Panc1 (cell line): ENCODE measurements around the gene TTLL11. TPM values are rescaled to one million over a fixed set of nuclear protein-coding genes. Genes with fewer than 3 reads are reported as not detected.

ENCODE experiments used
- ATAC-seq: fragments of 200-7000 bp; cut with Tn5 transposase; 2 replicates; pipeline ENCODE4 v1.9.1; 2020; ENCODE audit warnings: mild to moderate bottlenecking, moderate library complexity
- BruUV-seq: library from RNA; stranded (reverse); fragments of 400-500 nt; replicated peaks from 2 replicates; lab custom pipeline; 2021; lab: Mats Ljungman, UMichigan
- CTCF ChIA-PET: fragments of 300-600 bp; sonication (Branson Sonifier 250); formaldehyde crosslinking; loops from one replicate; lab custom pipeline; 2022; ENCODE audit warnings: antibody characterized with exemption; lab: Charles Lee
- POLR2A ChIA-PET: fragments of 300-600 bp; sonication (Branson Sonifier 250); formaldehyde crosslinking; loops from one replicate; lab custom pipeline; 2022; ENCODE audit warnings: antibody characterized with exemption; lab: Charles Lee
- DNase-seq: peaks from one replicate; pipeline ENCODE4 v3.0.0-alpha.2; 2010; ENCODE audit warnings: low read depth, low spot score
- H3K27ac ChIP-seq: 2 replicates; pipeline ENCODE4 v1.5.1; 2011; ENCODE audit warnings: mild to moderate bottlenecking, low read length, inconsistent platforms
- H3K27me3 ChIP-seq: fragments of 200-500 bp; sonication (Bioruptor generic); 2 replicates; pipeline ENCODE4 v1.6.0; 2014; ENCODE audit warnings: low read length, inconsistent platforms; ENCODE audit not compliant: control insufficient read depth, insufficient read depth
- H3K36me3 ChIP-seq: fragments of 200-500 bp; sonication (Bioruptor generic); 2 replicates; pipeline ENCODE4 v1.5.1; 2014; ENCODE audit warnings: inconsistent platforms, mild to moderate bottlenecking, low read length, moderate library complexity; ENCODE audit not compliant: control insufficient read depth, insufficient read depth
- H3K4me1 ChIP-seq: 2 replicates; pipeline ENCODE4 v1.5.1; 2011; ENCODE audit warnings: inconsistent platforms, mild to moderate bottlenecking, low read length, moderate library complexity; ENCODE audit not compliant: control insufficient read depth, insufficient read depth
- H3K4me3 ChIP-seq, 2 experiments: 2 replicates each; pipeline ENCODE4 v1.5.1; 2011 to 2012; ENCODE audit warnings: low read depth in 2 of 2, low read length in 2 of 2, mild to moderate bottlenecking in 2 of 2, inconsistent platforms in 1 of 2, moderate library complexity in 1 of 2
- H3K9me3 ChIP-seq: fragments of 200-500 bp; sonication (Bioruptor generic); 2 replicates; pipeline ENCODE4 v1.5.1; 2014; ENCODE audit warnings: low read depth, mild to moderate bottlenecking, inconsistent platforms, low read length, moderate library complexity; ENCODE audit not compliant: control insufficient read depth, insufficient read depth
- POLR2AphosphoS5 ChIP-seq: IDR thresholded peaks from 2 replicates; pipeline ENCODE4 v1.6.1; 2012; ENCODE audit warnings: mild to moderate bottlenecking, low read depth, low read length, moderate library complexity
- REST ChIP-seq, 2 experiments: IDR thresholded peaks; 2 replicates each; pipeline ENCODE4 v1.6.1; 2011 to 2012; ENCODE audit warnings: low read depth in 2 of 2, control low read depth in 1 of 2, low read length in 1 of 2, mild to moderate bottlenecking in 1 of 2, moderate library complexity in 1 of 2; ENCODE audit not compliant: insufficient read depth in 1 of 2
- SIN3A ChIP-seq: IDR thresholded peaks from 2 replicates; pipeline ENCODE4 v1.6.1; 2012; ENCODE audit warnings: low read depth, mild to moderate bottlenecking, low read length, moderate library complexity, borderline replicate concordance; ENCODE audit not compliant: insufficient read depth
- TCF7L2 ChIP-seq: IDR thresholded peaks from 2 replicates; pipeline ENCODE4 v1.6.1; 2011; ENCODE audit warnings: mild to moderate bottlenecking, low read depth, low read length, inconsistent platforms
- in situ Hi-C: cut with HindIII; loops from 2 replicates; pipeline ENCODE4 v1.10.0; 2016; ENCODE audit warnings: low sequenced_read_pairs, low pct_unique_long_range_greater_than_20kb
- intact Hi-C: fragments of 100-400 bp; cut with micrococcal nuclease; formaldehyde crosslinking; loops from one replicate; pipeline ENCODE4 v1.10.0; 2022; ENCODE audit not compliant: unreplicated experiment
- total RNA-seq: library from RNA; stranded (reverse); gene quantifications from one replicate; pipeline ENCODE4 v1.2.1, GENCODE V29; 2021; ENCODE audit not compliant: unreplicated experiment
- TF ChIP-seq, protein P1 (sequence below): fragments of 450-650 bp; IDR thresholded peaks from 2 replicates; pipeline ENCODE4 v1.5.1; 2017; ENCODE audit warnings: mild to moderate bottlenecking

Gene TTLL11
- total RNA-seq, 1 experiment from 2014 or later = 1.1 TPM

DNA sequence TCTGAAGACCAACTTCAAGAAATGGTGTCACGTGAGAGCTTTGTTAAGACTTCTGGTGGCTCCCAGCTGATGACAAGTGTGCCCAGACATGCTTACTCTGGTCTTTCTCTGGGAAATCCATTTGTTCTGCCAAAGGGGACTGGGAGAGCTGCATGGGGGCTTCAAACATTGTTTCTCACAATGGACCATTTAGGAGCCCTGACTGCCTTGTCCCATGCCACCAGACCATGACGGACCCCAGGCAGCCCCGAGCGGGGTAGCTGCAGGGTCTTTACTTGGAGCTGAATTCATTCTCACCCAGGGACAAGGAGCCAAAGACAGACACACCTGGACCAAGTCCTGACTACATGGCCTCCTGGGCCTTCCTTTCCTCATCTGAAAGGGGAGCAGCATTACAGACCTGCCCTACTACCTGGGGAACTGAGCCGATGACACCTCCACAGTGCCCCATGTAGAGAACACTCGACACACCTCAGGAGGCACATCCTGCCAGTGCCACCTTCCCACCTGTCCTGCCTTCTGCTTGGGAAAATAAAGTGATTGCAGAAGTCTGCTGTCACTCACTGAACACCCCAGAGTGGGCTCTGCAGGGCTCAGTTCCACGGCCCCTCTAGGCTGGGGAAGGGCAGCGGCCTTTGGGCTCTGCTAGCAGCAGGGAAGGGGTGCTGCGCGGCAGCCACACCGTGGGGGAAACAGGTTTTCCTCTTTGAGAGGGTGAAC lies 272.7 kb downstream of the TTLL11 start:
- intact Hi-C loops (no loop called here), in situ Hi-C loops (no loop called here)
- DNase-seq (no peak), ATAC-seq (no peak)
- ChIA-PET POLR2A (no interaction called here), CTCF (no interaction called here)
- Histone ChIP-seq H3K27me3 (no peaks in the 10 kb centered on the region), H3K36me3 (no peaks in the 10 kb centered on the region), H3K4me1 (no peaks in the 10 kb centered on the region), H3K27ac (no peak overlapping the region), H3K4me3 (no peak overlapping the region), H3K9me3 (no peaks in the 10 kb centered on the region)
- TF ChIP-seq POLR2AphosphoS5 = no peak
- no TSS peak for BruUV-seq

- intact Hi-C loops = no loop called here
- Histone ChIP-seq H3K4me1 (no peaks in the 10 kb centered on the region), H3K27ac (no peak overlapping the region), H3K27me3 (no peaks in the 10 kb centered on the region), H3K36me3 (no peaks in the 10 kb centered on the region), H3K4me3 (no peak overlapping the region), H3K9me3 (no peaks in the 10 kb centered on the region)
- no TSS peak for BruUV-seq
- ATAC-seq (no peak), DNase-seq (no peak)
- ChIA-PET POLR2A (no interaction called here), CTCF (no interaction called here)
- in situ Hi-C loops = no loop called here
- TF ChIP-seq SIN3A (no peak), REST (IDR thresholded peaks at IDR 0.05; ENCODE audit: insufficient read depth in 1 of 2, low read depth in 2 of 2, low read length in 1 of 2) (no peak), TCF7L2 (no peak), POLR2AphosphoS5 (no peak)
- TF ChIP-seq, protein P1, sequence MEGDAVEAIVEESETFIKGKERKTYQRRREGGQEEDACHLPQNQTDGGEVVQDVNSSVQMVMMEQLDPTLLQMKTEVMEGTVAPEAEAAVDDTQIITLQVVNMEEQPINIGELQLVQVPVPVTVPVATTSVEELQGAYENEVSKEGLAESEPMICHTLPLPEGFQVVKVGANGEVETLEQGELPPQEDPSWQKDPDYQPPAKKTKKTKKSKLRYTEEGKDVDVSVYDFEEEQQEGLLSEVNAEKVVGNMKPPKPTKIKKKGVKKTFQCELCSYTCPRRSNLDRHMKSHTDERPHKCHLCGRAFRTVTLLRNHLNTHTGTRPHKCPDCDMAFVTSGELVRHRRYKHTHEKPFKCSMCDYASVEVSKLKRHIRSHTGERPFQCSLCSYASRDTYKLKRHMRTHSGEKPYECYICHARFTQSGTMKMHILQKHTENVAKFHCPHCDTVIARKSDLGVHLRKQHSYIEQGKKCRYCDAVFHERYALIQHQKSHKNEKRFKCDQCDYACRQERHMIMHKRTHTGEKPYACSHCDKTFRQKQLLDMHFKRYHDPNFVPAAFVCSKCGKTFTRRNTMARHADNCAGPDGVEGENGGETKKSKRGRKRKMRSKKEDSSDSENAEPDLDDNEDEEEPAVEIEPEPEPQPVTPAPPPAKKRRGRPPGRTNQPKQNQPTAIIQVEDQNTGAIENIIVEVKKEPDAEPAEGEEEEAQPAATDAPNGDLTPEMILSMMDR = no peak
Observed at GRCh38 chr9:121819428-121820231, 273.5 kb downstream of the TTLL11 start.
